ENCODE data around the gene STARD3.

DNA sequence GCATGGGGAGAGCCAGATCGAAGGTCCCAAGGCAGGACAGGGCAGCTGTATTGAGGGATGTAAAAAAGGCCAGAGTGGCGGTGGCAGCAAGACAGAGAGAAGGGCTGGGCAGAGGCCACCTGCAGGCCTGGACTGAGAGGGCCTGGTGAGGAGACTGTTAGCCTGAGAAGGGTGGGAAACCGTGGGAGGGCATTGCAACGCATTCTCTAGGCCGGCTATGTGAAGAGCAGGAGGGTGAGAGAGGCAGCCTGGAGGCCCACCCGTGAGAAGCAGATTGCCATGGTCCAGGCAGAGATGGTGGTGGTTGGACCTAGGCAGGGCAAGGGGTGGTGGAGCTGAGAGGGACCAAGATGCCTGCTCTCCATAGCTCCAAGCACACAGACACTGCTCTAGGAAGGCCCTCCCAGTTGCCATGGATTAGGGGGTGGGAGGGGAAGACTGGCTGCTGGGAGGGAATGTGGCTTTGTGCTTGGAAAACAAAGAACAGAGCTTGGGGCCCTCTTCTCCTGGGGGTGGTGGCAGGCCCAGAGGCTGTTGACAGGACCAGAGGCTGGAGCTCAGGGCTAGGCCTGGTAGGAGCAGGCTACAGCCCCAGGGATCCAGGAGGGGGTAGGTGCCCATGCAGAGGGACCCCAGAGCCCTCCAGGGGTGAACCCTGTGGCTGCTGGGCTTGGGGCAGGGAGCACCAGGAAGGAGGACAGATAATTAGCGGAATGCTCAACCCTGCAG is 15.8 kb downstream of the STARD3 start:
- TF ChIP-seq, protein P1, sequence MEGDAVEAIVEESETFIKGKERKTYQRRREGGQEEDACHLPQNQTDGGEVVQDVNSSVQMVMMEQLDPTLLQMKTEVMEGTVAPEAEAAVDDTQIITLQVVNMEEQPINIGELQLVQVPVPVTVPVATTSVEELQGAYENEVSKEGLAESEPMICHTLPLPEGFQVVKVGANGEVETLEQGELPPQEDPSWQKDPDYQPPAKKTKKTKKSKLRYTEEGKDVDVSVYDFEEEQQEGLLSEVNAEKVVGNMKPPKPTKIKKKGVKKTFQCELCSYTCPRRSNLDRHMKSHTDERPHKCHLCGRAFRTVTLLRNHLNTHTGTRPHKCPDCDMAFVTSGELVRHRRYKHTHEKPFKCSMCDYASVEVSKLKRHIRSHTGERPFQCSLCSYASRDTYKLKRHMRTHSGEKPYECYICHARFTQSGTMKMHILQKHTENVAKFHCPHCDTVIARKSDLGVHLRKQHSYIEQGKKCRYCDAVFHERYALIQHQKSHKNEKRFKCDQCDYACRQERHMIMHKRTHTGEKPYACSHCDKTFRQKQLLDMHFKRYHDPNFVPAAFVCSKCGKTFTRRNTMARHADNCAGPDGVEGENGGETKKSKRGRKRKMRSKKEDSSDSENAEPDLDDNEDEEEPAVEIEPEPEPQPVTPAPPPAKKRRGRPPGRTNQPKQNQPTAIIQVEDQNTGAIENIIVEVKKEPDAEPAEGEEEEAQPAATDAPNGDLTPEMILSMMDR (IDR thresholded peaks at IDR 0.05): no peak
- TF ChIP-seq POLR2A (IDR thresholded peaks at IDR 0.05): no peak

Measured in right lobe of liver (tissue), 4 donors.